ENCODE data around the gene PER1. TPM values are rescaled to one million over a fixed set of nuclear protein-coding genes. Genes with fewer than 3 reads are reported as not detected.
"Not testable (repeated sequence)": the region's sequence is repeated elsewhere in the genome, so short reads cannot be mapped to it uniquely, and the experiment has no call there.

Gene PER1
- total RNA-seq, 1 donor from 2014 or later, result 350 TPM

GRCh38 chr17:8110907-8111306, 41.3 kb downstream of the PER1 start:
- intact Hi-C loops (cut with DNase I), result no loop called here
- ATAC-seq, result no peak
- Histone ChIP-seq H3K36me3 (no peaks in the 10 kb centered on the region), H3K27me3 (peaks cover 70% of the 10 kb centered on the region), H3K27ac (no peak overlapping the region), H3K4me1 (peaks cover 6% of the 10 kb centered on the region), H3K4me3 (no peak overlapping the region), H3K9me3 (no peaks in the 10 kb centered on the region)
- TF ChIP-seq CTCF (IDR thresholded peaks at IDR 0.05), result no peak
- no peak for DNase-seq

GRCh38 chr17:8110456-8110804, 41.8 kb downstream of the PER1 start:
- Histone ChIP-seq H3K4me3 (no peak overlapping the region), H3K36me3 (no peaks in the 10 kb centered on the region), H3K9me3 (no peaks in the 10 kb centered on the region), H3K27ac (no peak overlapping the region), H3K27me3 (peaks cover 65% of the 10 kb centered on the region), H3K4me1 (peaks cover 6% of the 10 kb centered on the region)
- DNase-seq, result no peak
- no peak for TF ChIP-seq CTCF (IDR thresholded peaks at IDR 0.05)
- intact Hi-C loops (cut with DNase I), result no loop called here
- ATAC-seq, result no peak

- Histone ChIP-seq H3K9me3 (no peaks in the 10 kb centered on the region), H3K4me1 (peaks cover 6% of the 10 kb centered on the region), H3K27me3 (peaks cover 59% of the 10 kb centered on the region), H3K36me3 (no peaks in the 10 kb centered on the region), H3K4me3 (peak overlapping the region; percentile 29), H3K27ac (no peak overlapping the region)
- TF ChIP-seq CTCF (IDR thresholded peaks at IDR 0.05), result peak; percentile 83
- DNase-seq (peak; percentile 90), ATAC-seq (peak; percentile 93)
- intact Hi-C loops (cut with DNase I), result no loop called here
Observed at GRCh38 chr17:8109661-8110455, 42.3 kb downstream of the PER1 start.

GRCh38 chr17:8108972-8109660, 43.1 kb downstream of the PER1 start:
- H3K4me1 ChIP-seq, result peaks cover 6% of the 10 kb centered on the region
- H3K36me3 ChIP-seq, result no peaks in the 10 kb centered on the region
- no peak for TF ChIP-seq CTCF (IDR thresholded peaks at IDR 0.05)
- H3K4me3 ChIP-seq, result no peak overlapping the region
- ATAC-seq (no peak), DNase-seq (no peak)
- no peak overlapping the region for H3K27ac ChIP-seq
- intact Hi-C loops (cut with DNase I), result no loop called here
- no peaks in the 10 kb centered on the region for H3K9me3 ChIP-seq
- H3K27me3 ChIP-seq, result peaks cover 53% of the 10 kb centered on the region

- peaks cover 33% of the 10 kb centered on the region for H3K27me3 ChIP-seq
- H3K27ac ChIP-seq; H3K9me3 ChIP-seq; ATAC-seq; H3K4me3 ChIP-seq; H3K4me1 ChIP-seq; intact Hi-C loops (cut with DNase I); DNase-seq; H3K36me3 ChIP-seq: not testable (repeated sequence)
Observed at GRCh38 chr17:8106980-8107379, 45.2 kb downstream of the PER1 start.

GRCh38 chr17:8105957-8106398, 46.2 kb downstream of the PER1 start:
- Histone ChIP-seq H3K4me3 (no peak overlapping the region), H3K4me1 (peaks cover 6% of the 10 kb centered on the region), H3K9me3 (no peaks in the 10 kb centered on the region), H3K27me3 (peaks cover 23% of the 10 kb centered on the region), H3K27ac (no peak overlapping the region), H3K36me3 (no peaks in the 10 kb centered on the region)
- peak; percentile 46 for DNase-seq
- no peak for ATAC-seq
- no peak for TF ChIP-seq CTCF (IDR thresholded peaks at IDR 0.05)
- intact Hi-C loops (cut with DNase I), result no loop called here
